Measurements from ENCODE around the gene ANKRD44.

GRCh38 chr2:197113275-197113711 is 197.3 kb downstream of the ANKRD44 start:
- TF ChIP-seq EZH2phosphoT487 (IDR thresholded peaks at IDR 0.05; ENCODE audit: borderline replicate concordance) = no peak
- TF ChIP-seq, protein P1, sequence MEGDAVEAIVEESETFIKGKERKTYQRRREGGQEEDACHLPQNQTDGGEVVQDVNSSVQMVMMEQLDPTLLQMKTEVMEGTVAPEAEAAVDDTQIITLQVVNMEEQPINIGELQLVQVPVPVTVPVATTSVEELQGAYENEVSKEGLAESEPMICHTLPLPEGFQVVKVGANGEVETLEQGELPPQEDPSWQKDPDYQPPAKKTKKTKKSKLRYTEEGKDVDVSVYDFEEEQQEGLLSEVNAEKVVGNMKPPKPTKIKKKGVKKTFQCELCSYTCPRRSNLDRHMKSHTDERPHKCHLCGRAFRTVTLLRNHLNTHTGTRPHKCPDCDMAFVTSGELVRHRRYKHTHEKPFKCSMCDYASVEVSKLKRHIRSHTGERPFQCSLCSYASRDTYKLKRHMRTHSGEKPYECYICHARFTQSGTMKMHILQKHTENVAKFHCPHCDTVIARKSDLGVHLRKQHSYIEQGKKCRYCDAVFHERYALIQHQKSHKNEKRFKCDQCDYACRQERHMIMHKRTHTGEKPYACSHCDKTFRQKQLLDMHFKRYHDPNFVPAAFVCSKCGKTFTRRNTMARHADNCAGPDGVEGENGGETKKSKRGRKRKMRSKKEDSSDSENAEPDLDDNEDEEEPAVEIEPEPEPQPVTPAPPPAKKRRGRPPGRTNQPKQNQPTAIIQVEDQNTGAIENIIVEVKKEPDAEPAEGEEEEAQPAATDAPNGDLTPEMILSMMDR (conservative IDR thresholded peaks at IDR 0.05; ENCODE audit: low read length) = peak; percentile 69
